BE2C (cell line): Measurements from ENCODE around the gene PLCB1.

Source experiments
- DNase-seq: peaks from one replicate; pipeline ENCODE4 v3.0.0-alpha.2; 2020
- H3K27me3 ChIP-seq: fragments of 250-450 bp; sonication (Bioruptor Pico); 2 replicates; pipeline ENCODE4 v1.5.1; 2020; ENCODE audit warnings: mild to moderate bottlenecking
- H3K36me3 ChIP-seq: fragments of 250-450 bp; sonication (Bioruptor Pico); 2 replicates; pipeline ENCODE4 v1.5.1; 2020; ENCODE audit warnings: mild to moderate bottlenecking
- H3K4me1 ChIP-seq: fragments of 250-450 bp; sonication (Bioruptor Pico); 2 replicates; pipeline ENCODE4 v1.5.1; 2020
- H3K4me3 ChIP-seq: 2 replicates; pipeline ENCODE4 v1.5.1; 2011; ENCODE audit warnings: low read depth, low read length
- H3K9me3 ChIP-seq: fragments of 250-450 bp; sonication (Bioruptor Pico); 2 replicates; pipeline ENCODE4 v1.5.1; 2020
- CTCF ChIP-seq: IDR thresholded peaks from 2 replicates; pipeline ENCODE4 v1.5.1; 2012; ENCODE audit warnings: mild to moderate bottlenecking, low read depth, low read length

PLCB1 gene

GRCh38 chr20:8912731-8913130, 780.7 kb downstream of the PLCB1 start:
- no peaks in the 10 kb centered on the region for H3K36me3 ChIP-seq
- no peak for DNase-seq

GRCh38 chr20:8913456-8913855, 781.4 kb downstream of the PLCB1 start:
- H3K27me3 ChIP-seq, result no peaks in the 10 kb centered on the region
- H3K9me3 ChIP-seq, result no peaks in the 10 kb centered on the region
- peaks cover 4% of the 10 kb centered on the region for H3K4me1 ChIP-seq
- no peak for DNase-seq
- TF ChIP-seq CTCF, result no peak
- no peaks in the 10 kb centered on the region for H3K36me3 ChIP-seq
- H3K4me3 ChIP-seq, result no peak overlapping the region

More at GRCh38 chr20:8912731-8913130, 780.7 kb downstream of the PLCB1 start:
- peaks cover 4% of the 10 kb centered on the region for H3K4me1 ChIP-seq
- TF ChIP-seq CTCF, result no peak
- no peak overlapping the region for H3K4me3 ChIP-seq
- H3K27me3 ChIP-seq, result no peaks in the 10 kb centered on the region
- H3K9me3 ChIP-seq, result no peaks in the 10 kb centered on the region

GRCh38 chr20:8914421-8914820, 782.4 kb downstream of the PLCB1 start:
- Histone ChIP-seq H3K9me3 (no peaks in the 10 kb centered on the region), H3K4me1 (no peaks in the 10 kb centered on the region; the same call in 1 of the 2 replicates), H3K36me3 (no peaks in the 10 kb centered on the region), H3K27me3 (no peaks in the 10 kb centered on the region), H3K4me3 (no peak overlapping the region)
- TF ChIP-seq CTCF, result no peak
- no peak for DNase-seq

- no peak overlapping the region for H3K4me3 ChIP-seq
- no peaks in the 10 kb centered on the region for H3K27me3 ChIP-seq
- no peak for DNase-seq
- no peaks in the 10 kb centered on the region for H3K36me3 ChIP-seq
- no peaks in the 10 kb centered on the region for H3K9me3 ChIP-seq
- no peak for TF ChIP-seq CTCF
- no peaks in the 10 kb centered on the region for H3K4me1 ChIP-seq
Observed at GRCh38 chr20:8917084-8917483, 785.0 kb downstream of the PLCB1 start.

- no peak for TF ChIP-seq CTCF
- no peaks in the 10 kb centered on the region for H3K27me3 ChIP-seq
- no peak for DNase-seq
- no peaks in the 10 kb centered on the region for H3K4me1 ChIP-seq
- H3K4me3 ChIP-seq, result no peak overlapping the region
- H3K9me3 ChIP-seq, result no peaks in the 10 kb centered on the region
- no peaks in the 10 kb centered on the region for H3K36me3 ChIP-seq
Observed at GRCh38 chr20:8918145-8918544, 786.1 kb downstream of the PLCB1 start.

- Histone ChIP-seq H3K27me3 (no peaks in the 10 kb centered on the region), H3K9me3 (no peaks in the 10 kb centered on the region), H3K4me3 (no peak overlapping the region), H3K4me1 (no peaks in the 10 kb centered on the region), H3K36me3 (no peaks in the 10 kb centered on the region)
- TF ChIP-seq CTCF, result no peak
- no peak for DNase-seq
Observed at GRCh38 chr20:8924539-8924938, 792.5 kb downstream of the PLCB1 start.
